ENCODE results near the gene LPP.

Gene LPP

DNA sequence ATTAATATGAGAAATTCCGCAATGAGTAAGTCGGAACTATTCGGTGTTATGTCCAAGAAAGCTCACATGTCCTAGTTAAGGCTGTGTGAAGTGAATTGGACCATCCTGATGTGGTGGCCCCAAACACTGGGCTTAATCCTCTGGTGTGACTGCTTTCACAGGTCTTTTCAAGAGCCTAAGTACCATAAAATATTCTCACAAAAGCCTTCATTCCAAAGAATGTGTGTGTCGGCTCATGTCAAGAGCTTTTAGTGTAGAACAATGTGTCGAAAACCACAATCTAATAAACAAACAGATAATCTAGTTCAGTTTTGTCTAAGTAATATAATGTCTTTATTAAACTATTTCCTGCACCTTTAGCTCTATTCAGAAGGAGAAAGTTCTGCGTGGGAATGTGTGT lies 311.4 kb downstream of the LPP start:
- Histone ChIP-seq H3K4me2 (ENCODE audit: low read length) (no peak overlapping the region), H3F3A (ENCODE audit: control insufficient read depth, insufficient read depth) (no peaks in the 10 kb centered on the region), H3K27ac (ENCODE audit: low read depth, low read length) (no peak overlapping the region), H3K4me3 (ENCODE audit: low read length) (no peak overlapping the region), H3K9me3 (ENCODE audit: control insufficient read depth, insufficient read depth, low read length) (no peaks in the 10 kb centered on the region), H3K27me3 (ENCODE audit: control insufficient read depth, low read length) (no peaks in the 10 kb centered on the region), H4K20me1 (ENCODE audit: control insufficient read depth, insufficient read depth, low read depth, low read length) (no peaks in the 10 kb centered on the region), H3K79me2 (ENCODE audit: control insufficient read depth, low read length) (peaks cover 3% of the 10 kb centered on the region; the same call in 1 of the 2 replicates), H3K9me2 (replicated peaks; ENCODE audit: control insufficient read depth, low read length) (no peaks in the 10 kb centered on the region), H3K4me1 (ENCODE audit: control insufficient read depth, low read length) (no peaks in the 10 kb centered on the region), H3K36me3 (ENCODE audit: control insufficient read depth, low read length) (no peaks in the 10 kb centered on the region)
- TF ChIP-seq EZH2phosphoT487 (IDR thresholded peaks at IDR 0.05; ENCODE audit: borderline replicate concordance, low read length): no peak
- TF ChIP-seq, protein P1, sequence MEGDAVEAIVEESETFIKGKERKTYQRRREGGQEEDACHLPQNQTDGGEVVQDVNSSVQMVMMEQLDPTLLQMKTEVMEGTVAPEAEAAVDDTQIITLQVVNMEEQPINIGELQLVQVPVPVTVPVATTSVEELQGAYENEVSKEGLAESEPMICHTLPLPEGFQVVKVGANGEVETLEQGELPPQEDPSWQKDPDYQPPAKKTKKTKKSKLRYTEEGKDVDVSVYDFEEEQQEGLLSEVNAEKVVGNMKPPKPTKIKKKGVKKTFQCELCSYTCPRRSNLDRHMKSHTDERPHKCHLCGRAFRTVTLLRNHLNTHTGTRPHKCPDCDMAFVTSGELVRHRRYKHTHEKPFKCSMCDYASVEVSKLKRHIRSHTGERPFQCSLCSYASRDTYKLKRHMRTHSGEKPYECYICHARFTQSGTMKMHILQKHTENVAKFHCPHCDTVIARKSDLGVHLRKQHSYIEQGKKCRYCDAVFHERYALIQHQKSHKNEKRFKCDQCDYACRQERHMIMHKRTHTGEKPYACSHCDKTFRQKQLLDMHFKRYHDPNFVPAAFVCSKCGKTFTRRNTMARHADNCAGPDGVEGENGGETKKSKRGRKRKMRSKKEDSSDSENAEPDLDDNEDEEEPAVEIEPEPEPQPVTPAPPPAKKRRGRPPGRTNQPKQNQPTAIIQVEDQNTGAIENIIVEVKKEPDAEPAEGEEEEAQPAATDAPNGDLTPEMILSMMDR (IDR thresholded peaks at IDR 0.05; ENCODE audit: low read depth, low read length, poor library complexity, severe bottlenecking): no peak

DNA sequence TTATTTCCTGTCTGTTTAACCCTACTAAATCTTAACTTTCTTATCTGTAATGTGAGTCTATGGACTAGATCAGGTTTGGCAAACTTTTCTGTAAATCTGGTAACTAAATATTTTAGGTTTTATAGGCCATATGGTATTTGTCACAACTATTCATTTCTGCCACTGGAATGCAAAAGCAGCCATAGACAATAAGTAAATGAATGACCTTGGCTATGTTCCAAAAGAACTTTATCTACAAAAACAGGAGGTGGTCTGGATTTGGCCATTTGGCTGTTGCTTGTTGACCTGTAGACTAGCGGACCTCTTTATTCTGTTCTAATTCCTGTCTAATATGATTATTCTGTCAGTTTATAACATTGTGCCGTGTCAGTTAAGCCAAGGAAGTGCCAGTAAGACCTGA lies 314.2 kb downstream of the LPP start:
- no peaks in the 10 kb centered on the region for H3K4me1 ChIP-seq (ENCODE audit: control insufficient read depth, low read length)
- no peaks in the 10 kb centered on the region for H4K20me1 ChIP-seq (ENCODE audit: control insufficient read depth, insufficient read depth, low read depth, low read length)
- peaks cover 3% of the 10 kb centered on the region; the same call in 1 of the 2 replicates for H3K79me2 ChIP-seq (ENCODE audit: control insufficient read depth, low read length)
- H3K4me3 ChIP-seq (ENCODE audit: low read length): no peak overlapping the region
- H3K36me3 ChIP-seq (ENCODE audit: control insufficient read depth, low read length): no peaks in the 10 kb centered on the region
- no peaks in the 10 kb centered on the region for H3K9me3 ChIP-seq (ENCODE audit: control insufficient read depth, insufficient read depth, low read length)
- TF ChIP-seq EZH2phosphoT487 (IDR thresholded peaks at IDR 0.05; ENCODE audit: borderline replicate concordance, low read length): no peak
- TF ChIP-seq, protein P1 (IDR thresholded peaks at IDR 0.05; ENCODE audit: low read depth, low read length, poor library complexity, severe bottlenecking): no peak
- H3K27me3 ChIP-seq (ENCODE audit: control insufficient read depth, low read length): no peaks in the 10 kb centered on the region
- H3K9me2 ChIP-seq (replicated peaks; ENCODE audit: control insufficient read depth, low read length): no peaks in the 10 kb centered on the region
- no peak overlapping the region for H3K4me2 ChIP-seq (ENCODE audit: low read length)
- H3K27ac ChIP-seq (ENCODE audit: low read depth, low read length): no peak overlapping the region
- no peaks in the 10 kb centered on the region for H3F3A ChIP-seq (ENCODE audit: control insufficient read depth, insufficient read depth)

- no peaks in the 10 kb centered on the region for H3K4me1 ChIP-seq (ENCODE audit: control insufficient read depth, low read length)
- H3K4me2 ChIP-seq (ENCODE audit: low read length): no peak overlapping the region
- no peaks in the 10 kb centered on the region for H3K9me3 ChIP-seq (ENCODE audit: control insufficient read depth, insufficient read depth, low read length)
- no peaks in the 10 kb centered on the region for H4K20me1 ChIP-seq (ENCODE audit: control insufficient read depth, insufficient read depth, low read depth, low read length)
- no peaks in the 10 kb centered on the region for H3K9me2 ChIP-seq (replicated peaks; ENCODE audit: control insufficient read depth, low read length)
- H3K4me3 ChIP-seq (ENCODE audit: low read length): no peak overlapping the region
- H3K36me3 ChIP-seq (ENCODE audit: control insufficient read depth, low read length): no peaks in the 10 kb centered on the region
- no peak overlapping the region for H3K27ac ChIP-seq (ENCODE audit: low read depth, low read length)
- TF ChIP-seq, protein P1 (IDR thresholded peaks at IDR 0.05; ENCODE audit: low read depth, low read length, poor library complexity, severe bottlenecking): no peak
- no peak for TF ChIP-seq EZH2phosphoT487 (IDR thresholded peaks at IDR 0.05; ENCODE audit: borderline replicate concordance, low read length)
- no peaks in the 10 kb centered on the region for H3F3A ChIP-seq (ENCODE audit: control insufficient read depth, insufficient read depth)
- H3K79me2 ChIP-seq (ENCODE audit: control insufficient read depth, low read length): peaks cover 3% of the 10 kb centered on the region; the same call in 1 of the 2 replicates
- no peaks in the 10 kb centered on the region for H3K27me3 ChIP-seq (ENCODE audit: control insufficient read depth, low read length)
Observed at GRCh38 chr3:188468662-188469061, 314.7 kb downstream of the LPP start.
